ENCODE results near the gene MAP3K12.
A peak's percentile ranks its signal among the peaks of the same experiment; 100 is the strongest.
"Not testable (repeated sequence)": the region's sequence is repeated elsewhere in the genome, so short reads cannot be mapped to it uniquely, and the experiment has no call there.

Gene MAP3K12

DNA sequence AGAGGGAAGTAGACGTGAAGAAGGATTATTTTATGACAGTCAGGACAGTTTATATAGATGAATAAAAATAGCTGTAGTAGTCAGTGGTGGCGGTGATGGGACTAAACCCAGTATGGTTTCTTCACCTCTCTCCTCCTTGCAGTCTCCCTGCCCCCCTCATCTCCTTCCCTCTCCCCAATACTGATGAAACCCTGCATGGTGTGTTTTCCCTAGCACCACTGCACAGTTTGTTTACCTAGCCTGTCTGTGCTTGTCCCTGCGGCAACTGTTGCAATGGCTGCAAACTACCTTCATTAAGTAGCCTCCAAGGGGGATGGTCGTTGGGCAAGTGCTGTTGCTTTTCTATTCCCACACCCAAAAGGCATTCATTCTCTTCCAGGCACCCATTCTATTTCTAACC is 32.6 kb downstream of the MAP3K12 start:
- DNase-seq, result no peak

DNA sequence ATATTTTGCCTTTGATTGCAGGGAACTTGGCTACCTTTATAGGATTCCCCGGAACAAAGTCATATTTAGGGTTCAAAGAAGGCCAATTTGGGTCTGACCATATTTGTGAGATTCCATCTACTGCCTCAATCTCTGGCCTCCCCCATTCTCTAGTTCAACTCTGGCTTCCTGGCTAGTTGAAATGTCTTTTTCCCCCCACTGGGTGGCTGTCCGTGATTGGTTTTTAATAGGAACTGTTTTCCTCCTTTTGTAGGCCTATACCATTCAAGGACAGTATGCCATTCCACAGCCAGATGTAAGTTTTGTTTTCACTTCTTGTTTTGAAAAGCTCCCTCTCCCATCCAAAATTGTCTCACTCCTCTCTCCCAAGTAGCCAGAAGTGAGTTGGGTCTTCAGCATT is 33.6 kb downstream of the MAP3K12 start:
- no peak for DNase-seq

DNA sequence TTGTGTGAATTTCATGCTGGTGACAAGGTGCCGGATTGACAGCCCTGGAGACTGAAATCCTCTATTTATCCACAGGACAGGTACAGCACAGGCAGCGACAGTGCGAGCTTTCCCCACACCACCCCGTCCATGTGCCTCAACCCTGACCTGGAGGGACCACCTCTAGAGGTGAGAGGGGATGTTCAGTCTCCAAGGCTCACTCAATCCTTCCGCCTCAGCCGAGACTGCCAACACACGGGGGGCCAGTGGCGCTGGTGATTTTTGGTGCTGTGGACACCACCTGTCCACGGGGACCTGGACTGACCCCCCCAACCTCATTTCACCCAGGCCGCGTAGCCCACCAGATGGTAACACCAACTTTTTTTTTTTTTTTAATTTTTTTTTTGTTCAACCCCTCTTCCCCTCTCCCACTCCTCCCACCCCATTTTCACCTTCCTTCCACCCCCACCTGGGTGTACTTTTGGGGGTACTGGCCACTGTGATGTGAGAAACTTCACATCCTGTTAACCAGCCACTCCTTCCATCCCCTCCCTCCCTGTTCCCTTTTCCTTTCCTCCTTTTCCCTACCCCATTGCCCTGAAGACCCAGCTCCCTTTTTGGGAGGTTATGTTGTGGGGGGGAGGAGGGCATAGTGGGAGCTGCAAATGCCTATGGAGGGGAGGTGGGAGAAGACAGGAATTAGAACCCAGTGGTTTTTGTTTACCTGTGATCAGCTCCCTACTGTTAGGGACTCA is 34.4 kb downstream of the MAP3K12 start:
- no peak for DNase-seq

DNA sequence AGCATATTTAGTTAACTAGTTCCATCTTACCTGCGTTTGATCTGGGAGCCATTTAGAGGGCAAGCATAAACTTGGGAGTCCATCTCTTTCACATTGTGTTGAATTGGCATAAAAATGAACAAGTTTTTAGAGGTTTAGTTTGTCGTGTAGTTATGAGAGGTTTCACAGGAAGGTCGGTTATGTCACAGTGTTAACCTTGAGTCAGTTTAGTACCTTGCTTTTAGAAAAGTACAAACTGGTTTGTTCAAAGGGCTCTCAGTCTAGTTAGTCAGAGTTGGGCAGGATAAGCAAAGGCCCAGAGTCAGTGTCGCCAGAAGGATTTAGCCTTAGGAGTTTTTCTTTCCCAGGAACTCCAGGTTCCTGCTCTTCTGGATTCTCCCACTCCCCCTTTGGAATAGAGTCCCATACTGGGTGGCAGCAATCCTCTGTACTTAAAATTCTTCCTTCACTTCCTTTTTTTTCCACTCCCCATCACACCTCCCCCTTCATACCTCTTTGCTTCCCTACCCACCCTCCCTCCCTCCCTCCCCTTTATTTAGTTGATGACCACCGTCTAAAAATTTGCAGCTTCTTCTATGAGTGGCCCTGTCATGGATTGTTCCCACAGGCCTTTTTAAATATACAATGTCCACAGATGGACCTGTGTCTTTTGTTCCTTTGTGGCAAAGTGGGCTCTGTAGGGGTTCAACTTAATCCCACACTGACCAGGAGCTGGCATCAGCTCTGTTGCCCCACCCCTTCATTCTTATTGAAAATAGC is 35.3 kb downstream of the MAP3K12 start:
- DNase-seq, result no peak

- no peak for DNase-seq
These were observed 36.3 kb downstream of the MAP3K12 start for GRCh38 chr12:53462935-53463334.

DNA sequence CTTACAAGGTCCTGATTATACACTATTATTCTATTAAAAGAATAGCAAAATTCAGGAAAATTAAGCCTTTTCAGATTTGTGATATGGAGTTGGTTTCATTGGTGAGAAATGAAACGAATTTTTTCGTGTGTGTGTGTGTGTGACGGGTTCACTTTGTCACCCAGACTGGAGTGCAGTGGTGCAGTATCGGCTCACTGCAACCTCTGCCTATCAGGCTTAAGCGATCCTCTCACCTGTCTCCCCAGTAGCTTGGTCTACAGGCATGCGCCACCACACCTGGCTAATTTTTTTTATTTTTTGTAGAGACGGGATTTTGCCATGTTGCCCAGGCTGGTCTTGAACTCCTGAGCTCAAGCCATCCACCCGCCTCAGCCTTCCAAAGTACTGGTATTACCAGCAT is 37.7 kb downstream of the MAP3K12 start:
- no peak for DNase-seq

DNA sequence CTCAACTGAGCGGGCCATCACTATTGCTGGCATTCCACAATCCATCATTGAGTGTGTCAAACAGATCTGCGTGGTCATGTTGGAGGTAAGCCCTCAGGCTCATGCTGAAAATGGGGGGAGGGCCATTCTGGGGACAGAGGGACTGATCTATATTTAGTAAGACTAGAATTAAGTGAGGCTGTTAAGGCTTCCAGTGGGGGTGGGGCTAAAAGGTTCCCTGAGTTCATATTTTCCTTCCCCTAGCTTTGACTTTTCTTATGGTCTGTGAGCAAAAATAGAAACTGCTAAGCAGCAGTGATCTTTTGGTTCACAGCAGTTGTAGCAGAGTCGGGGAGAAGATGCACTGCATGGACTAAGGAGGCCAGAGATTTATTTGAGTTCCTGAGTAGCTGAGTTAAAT is 38.2 kb downstream of the MAP3K12 start:
- DNase-seq, result no peak

DNA sequence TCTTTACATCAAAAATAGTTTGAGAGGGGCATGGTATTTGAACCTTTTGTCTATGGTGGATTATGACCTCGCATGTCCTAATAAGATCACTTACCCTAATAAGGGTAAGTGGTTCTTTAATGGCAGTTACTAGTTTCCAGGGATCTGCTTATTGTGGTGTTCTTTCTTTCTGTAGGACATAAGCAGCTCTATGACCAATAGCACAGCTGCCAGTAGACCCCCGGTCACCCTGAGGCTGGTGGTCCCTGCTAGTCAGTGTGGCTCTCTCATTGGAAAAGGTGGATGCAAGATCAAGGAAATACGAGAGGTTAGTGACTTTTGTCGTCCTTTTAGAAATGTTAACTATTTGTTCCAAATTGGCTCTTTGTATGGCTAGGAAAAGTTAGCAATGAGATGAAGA is 40.2 kb downstream of the MAP3K12 start:
- DNase-seq, result no peak

DNA sequence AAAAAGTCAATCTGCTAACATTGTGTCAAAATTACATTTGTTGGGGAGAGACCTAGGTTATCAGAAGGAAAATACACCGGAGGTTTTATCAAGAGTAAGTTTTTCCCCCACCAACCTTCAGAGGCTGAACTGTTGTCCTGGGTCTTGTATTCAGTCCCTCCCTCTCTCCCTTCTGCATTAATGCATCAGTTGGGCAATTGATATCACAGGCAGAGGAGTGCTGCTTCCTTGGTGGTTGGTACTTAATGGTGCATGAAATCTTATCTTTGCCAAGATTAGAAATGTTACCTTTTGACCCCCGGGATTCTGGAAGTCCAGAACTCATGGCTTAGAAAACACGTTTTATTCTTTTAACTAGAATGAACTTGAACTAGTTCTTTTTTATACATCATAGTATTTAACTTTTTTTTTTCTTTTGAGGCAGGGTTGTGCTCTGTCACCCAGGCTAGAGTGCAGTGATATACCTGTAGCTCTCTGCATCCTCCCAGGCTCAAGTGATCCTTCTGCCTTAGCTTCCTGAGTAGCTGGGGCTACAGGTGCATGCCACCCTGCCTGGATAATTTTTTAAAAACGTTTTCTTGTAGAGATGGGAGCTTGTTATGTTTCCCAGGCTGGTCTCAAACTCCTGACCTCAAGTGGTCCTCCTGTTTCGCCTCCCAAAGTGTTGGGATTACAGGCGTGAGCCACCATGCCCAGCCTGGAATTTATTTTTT is 42.4 kb downstream of the MAP3K12 start:
- no peak for DNase-seq

- no peak for DNase-seq
These were observed 44.6 kb downstream of the MAP3K12 start for GRCh38 chr12:53454707-53455106.

GRCh38 chr12:53453953-53454640 is 45.2 kb downstream of the MAP3K12 start:
- no peak for DNase-seq

DNA sequence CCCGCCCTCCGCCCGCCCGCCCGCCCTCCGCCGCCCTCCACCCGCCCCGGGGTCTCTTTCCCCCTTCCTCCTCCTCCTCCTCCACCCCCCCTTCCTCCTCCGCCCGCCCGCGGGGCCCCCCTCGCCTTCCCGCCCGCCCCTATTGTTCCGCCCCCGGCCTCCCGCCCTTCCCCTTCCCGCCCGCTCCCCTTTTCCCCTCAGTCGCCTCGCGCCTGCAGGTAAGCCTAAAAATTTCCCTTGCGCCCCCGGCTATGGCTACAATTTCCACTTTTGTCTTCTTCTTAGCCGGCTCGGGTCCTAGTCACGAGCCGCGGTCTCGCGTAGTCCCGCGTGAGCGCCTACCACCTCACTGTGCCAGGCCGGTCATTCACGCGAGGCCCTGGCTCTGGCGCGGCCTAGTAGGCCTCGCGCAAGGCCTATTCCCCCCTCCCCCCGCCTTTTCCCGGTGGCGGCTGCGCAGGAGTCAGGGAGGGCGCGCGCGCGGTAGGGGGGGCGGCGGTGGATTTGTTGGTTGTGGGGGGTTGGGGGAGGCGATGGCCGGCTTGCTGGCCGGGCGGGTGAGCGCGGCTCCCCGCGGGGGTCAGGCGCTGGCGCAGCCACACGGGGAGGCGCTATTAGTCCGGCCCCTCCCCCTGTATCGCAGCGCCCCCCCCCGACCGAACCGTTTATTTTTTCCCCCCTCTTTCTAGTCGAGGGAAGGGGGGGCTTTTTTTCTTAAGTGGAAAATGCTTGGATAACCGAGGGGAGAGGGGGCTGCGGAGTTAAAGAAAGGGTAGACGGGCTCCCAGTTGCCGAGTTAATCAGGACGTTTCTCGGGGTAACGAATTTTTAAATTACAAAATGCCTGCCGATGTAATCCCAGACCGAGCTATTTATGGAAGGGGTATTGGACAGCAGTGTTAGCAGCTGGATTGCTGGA is 46.8 kb downstream of the MAP3K12 start:
- peak; percentile 86 for DNase-seq

DNA sequence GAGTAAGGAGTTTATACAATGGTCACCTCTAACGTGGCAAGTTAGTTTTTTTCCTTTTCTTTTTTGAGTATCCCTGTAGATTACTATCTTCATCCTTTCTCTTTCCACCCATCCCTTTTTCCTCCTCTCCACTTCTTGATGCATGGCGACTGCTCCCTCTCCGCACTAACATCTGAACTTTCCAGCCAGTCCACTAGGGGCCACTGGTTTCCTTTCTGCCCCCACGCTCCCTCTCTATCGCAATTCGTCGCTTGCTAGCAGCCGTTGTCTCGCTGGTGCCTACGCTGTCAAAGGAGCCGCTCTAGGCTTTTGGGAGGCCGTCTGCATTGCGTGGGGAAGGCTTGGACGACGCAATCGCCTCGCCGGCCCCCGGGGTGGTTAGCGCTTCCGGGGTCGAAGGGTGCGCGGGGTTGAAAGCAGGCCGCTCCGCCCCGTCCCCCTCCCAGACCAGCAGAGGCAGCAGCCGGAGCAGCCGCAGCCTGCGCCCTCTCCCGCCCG is 47.5 kb downstream of the MAP3K12 start, which contains the start of gene PCBP2:
TSS of gene PCBP2 (plus strand) at position 442 of the 498 bp plus-strand sequence. CDS start 2,699 bp downstream, outside the sequence.
- DNase-seq, result peak; percentile 100

DNA sequence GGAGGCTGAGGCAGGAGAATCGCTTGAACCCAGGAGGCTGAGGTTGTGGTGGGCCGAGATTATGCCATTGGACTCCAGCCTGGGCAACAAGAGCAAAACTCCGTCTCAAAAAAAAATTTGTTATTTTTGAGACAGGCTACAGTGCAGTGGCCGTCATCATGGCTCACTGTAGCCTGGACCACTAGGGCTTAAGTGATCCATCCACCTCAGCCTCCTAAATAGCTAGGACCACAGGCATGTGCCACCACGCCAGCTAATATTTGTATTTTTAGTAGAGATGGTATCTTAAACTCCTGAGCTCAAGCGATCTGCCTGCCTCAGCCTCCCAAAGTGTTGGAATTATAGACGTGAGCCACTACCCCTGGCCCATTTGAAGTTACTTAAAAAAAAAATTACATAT is 48.3 kb downstream of the MAP3K12 start:
- no peak for DNase-seq

- not testable (repeated sequence) for DNase-seq
These were observed 54.5 kb downstream of the MAP3K12 start for GRCh38 chr12:53444593-53445325.

DNA sequence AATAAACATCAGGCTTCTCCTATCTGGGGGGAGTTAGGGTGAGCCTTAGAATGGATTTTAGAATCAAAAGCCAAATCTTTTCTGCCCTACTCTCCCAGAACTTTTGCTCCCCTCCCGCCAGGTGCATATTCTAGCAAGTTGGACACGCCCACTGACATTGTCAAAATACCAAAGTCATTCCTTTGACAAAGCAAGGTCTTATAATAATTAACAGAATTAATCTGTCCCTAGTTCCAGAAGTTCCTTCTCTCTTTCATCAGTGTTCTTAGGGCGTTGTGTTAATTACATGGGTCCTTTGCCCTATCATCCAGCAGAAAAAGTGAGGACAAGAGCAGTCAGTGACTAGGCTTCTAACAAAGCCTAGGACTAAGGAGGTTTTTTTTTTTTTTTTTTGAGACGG is 55.3 kb downstream of the MAP3K12 start:
- no peak for DNase-seq

GRCh38 chr12:53441040-53441833 is 58.0 kb downstream of the MAP3K12 start, which contains the start of gene PRR13:
PRR13 (plus strand) TSS chr12:53441734; CDS start chr12:53442715, 981 bp downstream.
- DNase-seq, result peak; percentile 99

DNA sequence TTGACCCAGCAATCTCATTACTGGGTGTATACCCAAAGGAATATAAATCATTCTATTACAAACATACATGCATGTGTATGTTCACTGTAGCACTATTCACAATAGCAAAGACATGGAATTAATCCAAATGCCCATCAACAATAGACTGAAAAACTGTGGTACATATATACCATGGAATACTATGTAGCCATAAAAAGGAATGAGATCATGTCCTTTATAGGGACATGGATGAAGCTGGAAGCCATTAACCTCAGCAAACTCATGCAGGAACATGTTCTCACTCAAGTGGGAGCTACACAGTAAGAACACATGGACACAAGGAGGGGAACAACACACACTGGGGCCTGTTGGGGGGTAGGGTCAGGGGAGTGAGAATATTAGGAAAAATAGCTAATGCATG is 59.7 kb downstream of the MAP3K12 start:
- not testable (repeated sequence) for DNase-seq

DNA sequence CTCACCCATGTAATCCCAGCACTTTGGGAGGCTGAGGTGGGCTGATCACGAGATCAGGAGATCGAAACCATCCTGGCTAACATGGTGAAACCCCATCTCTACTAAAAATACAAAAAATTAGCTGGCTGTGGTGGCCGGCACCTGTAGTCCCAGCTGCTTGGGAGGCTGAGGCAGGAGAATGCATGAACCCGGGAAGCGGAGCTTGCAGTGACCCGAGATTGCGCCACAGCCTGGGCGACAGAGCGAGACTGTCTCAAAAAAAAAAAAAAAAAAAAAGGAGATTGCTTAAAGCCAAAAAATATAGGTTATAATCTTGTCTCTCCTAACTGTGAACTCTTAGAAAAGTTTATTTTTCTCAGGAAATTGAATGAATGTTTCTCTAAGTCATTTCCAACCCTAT is 63.9 kb downstream of the MAP3K12 start:
- not testable (repeated sequence) for DNase-seq

DNA sequence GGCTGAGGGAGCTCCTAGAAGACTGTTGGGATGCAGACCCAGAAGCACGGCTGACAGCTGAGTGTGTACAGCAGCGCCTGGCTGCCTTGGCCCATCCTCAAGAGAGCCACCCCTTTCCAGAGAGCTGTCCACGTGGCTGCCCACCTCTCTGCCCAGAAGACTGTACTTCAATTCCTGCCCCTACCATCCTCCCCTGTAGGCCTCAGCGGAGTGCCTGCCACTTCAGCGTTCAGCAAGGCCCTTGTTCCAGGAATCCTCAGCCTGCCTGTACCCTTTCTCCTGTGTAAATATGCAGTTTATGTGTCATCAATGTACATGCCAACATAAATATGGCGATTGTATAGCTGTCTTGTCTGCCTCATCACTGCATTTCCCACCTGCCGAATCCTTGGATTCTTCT is 68.1 kb downstream of the MAP3K12 start:
- peak; percentile 8 for DNase-seq
